HCT116 (cell line): Measurements from ENCODE around the gene CORO2B.

Experiments
- MAX ChIP-seq: IDR thresholded peaks from 2 replicates; pipeline ENCODE4 v1.6.1; 2012
- POLR2A ChIP-seq: IDR thresholded peaks from 2 replicates; pipeline ENCODE4 v1.7.0; 2011; ENCODE audit warnings: borderline replicate concordance; ENCODE audit not compliant: insufficient read depth, insufficient read length; ENCODE audit errors: extremely low read depth
- RAD21 ChIP-seq: IDR thresholded peaks from 2 replicates; pipeline ENCODE4 v1.6.1; 2012; ENCODE audit warnings: low read depth, mild to moderate bottlenecking

- TF ChIP-seq POLR2A (no peak), MAX (no peak), RAD21 (no peak)
Observed at GRCh38 chr15:68765602-68766368, 187.0 kb downstream of the CORO2B start.
